Activated T-cell treated with anti-CD3 and anti-CD28 coated beads, Interleukin-2, amount 50 U/mL, for 72 hours (primary cell): ENCODE measurements around the gene CCNQ. TPM values are rescaled to one million over a fixed set of nuclear protein-coding genes. Genes with fewer than 3 reads are reported as not detected.

Experiments
- ATAC-seq, 2 donors: fragments of 150-1000 bp; cut with Tn5 transposase; replicated peaks in 1 of 2; 2 replicates each; pipeline ENCODE4 v1.10.0; 2021; ENCODE audit warnings: moderate library complexity in 2 of 2, mild to moderate bottlenecking in 1 of 2
- DNase-seq, 2 donors: peaks; one replicate each; pipeline ENCODE4 v3.0.0; 2021 to 2022; ENCODE audit warnings: mixed read lengths in 1 of 2
- H3K27ac Mint-ChIP-seq: one replicate; pipeline ENCODE4 v1.8.0; 2022; ENCODE audit warnings: mild to moderate bottlenecking, moderate library complexity, mixed read lengths
- H3K27me3 Mint-ChIP-seq: one replicate; pipeline ENCODE4 v1.8.0; 2022; ENCODE audit warnings: low read depth, mixed read lengths
- H3K36me3 Mint-ChIP-seq, 2 donors: one replicate each; pipeline ENCODE4 v1.8.0; 2022; ENCODE audit warnings: mixed read lengths in 2 of 2, mild to moderate bottlenecking in 1 of 2; ENCODE audit not compliant: insufficient read depth in 2 of 2
- H3K4me1 Mint-ChIP-seq: one replicate; pipeline ENCODE4 v1.8.0; 2022; ENCODE audit warnings: low read depth, mixed read lengths
- H3K4me3 Mint-ChIP-seq, 2 donors: one replicate each; pipeline ENCODE4 v1.8.0; 2022; ENCODE audit warnings: mild to moderate bottlenecking in 2 of 2, mixed read lengths in 2 of 2, moderate library complexity in 2 of 2
- H3K9me3 Mint-ChIP-seq, 2 donors: one replicate each; pipeline ENCODE4 v1.8.0; 2022; ENCODE audit warnings: mixed read lengths in 2 of 2
- total RNA-seq, 2 donors: library from RNA; stranded (reverse); gene quantifications; one replicate each; pipeline ENCODE4 v1.2.3, GENCODE V29; 2022

Gene CCNQ
- total RNA-seq, 2 donors from 2014 or later = 16.8 to 20.3 TPM

DNA sequence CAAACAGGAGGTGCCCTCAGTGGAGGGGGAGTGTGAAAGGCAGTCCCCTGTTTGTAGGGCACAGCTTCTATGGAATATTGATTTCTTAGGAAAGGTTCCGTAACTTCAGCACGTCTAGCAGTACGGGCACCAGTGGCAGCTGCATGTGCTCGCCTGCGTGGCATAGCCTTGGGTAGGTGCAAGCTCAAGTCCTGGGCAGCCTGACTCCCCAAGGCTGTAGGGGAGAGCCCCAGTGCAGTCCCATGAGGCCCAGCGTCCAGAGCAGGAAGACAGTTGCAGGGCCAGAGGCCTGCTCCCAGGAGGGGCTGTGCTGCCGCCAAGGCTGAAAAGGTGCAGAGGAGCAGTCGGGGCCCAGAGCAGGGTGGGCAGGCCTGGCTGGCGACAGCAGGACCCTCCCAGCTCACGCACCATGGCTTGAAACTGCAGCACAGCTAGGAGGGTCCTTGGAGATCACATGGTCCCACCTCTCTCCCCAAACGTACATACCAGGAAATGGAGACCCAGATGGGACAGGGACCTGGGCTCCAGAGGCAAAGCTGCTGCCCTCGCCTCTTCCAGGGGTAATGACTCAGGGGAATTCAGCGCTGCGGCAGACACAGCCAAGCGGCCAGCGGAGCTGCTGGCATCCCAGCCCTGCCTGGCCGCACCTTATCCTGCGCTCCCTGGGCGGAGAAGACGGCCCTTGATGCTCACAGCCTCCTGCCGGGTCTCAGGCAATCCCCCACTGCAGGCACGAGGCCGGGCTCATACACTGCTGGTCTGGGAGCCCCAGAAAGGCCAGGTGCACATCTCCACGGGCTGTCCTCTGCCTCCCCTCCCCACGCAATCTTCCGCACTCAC, 42.0 kb upstream of the CCNQ start:
- H3K9me3 Mint-ChIP-seq = no peaks in the 10 kb centered on the region
- H3K36me3 Mint-ChIP-seq = no peaks in the 10 kb centered on the region
- peaks cover 10% of the 10 kb centered on the region for H3K4me1 Mint-ChIP-seq
- H3K27me3 Mint-ChIP-seq = peaks cover 30% of the 10 kb centered on the region
- H3K27ac Mint-ChIP-seq = no peak overlapping the region
- H3K4me3 Mint-ChIP-seq = no peak overlapping the region
- DNase-seq (no peak), ATAC-seq (no peak)

DNA sequence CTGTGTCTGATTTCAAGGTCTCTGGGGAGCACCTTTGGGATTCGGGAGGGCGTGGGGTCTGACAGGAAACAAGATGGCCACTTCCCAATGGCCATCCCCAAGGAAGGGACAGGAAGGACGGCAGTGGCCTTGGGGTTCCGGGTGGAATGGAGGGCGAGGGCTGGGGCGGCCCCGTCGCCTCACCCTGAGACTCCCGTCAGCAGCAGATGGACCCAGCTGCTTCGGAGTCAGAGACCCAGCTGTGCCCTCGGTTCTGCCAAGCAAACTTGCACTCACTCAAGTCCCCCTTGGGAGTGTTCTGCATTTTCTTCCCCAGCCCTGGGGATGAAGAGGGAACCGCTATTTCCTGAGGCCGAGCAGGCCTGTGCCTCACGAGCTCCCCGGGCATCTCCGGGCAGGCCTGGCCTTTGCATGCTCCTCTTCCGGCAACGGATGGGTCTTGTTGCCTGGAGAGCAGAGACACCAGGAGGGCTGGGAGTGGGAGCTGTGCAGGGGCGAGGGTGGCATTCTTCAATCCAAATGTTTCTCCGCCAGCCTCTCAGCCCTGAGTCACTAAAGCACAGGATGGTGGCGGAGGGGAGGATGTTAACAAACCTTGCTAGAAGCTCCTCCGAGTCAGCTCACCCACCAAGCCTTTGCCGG, 41.2 kb upstream of the CCNQ start:
- Mint-ChIP-seq H3K4me3 (no peak overlapping the region), H3K36me3 (no peaks in the 10 kb centered on the region), H3K4me1 (peaks cover 10% of the 10 kb centered on the region), H3K27me3 (peaks cover 22% of the 10 kb centered on the region), H3K9me3 (no peaks in the 10 kb centered on the region), H3K27ac (no peak overlapping the region)
- no peak for DNase-seq
- ATAC-seq = no peak

- Mint-ChIP-seq H3K4me3 (no peak overlapping the region), H3K36me3 (no peaks in the 10 kb centered on the region), H3K27ac (no peak overlapping the region), H3K9me3 (no peaks in the 10 kb centered on the region), H3K4me1 (peaks cover 10% of the 10 kb centered on the region), H3K27me3 (peaks cover 15% of the 10 kb centered on the region)
- DNase-seq = no peak
- ATAC-seq = no peak
These were observed 40.5 kb upstream of the CCNQ start for GRCh38 chrX:153639177-153640044.

GRCh38 chrX:153638436-153639176, 39.7 kb upstream of the CCNQ start:
- H3K27me3 Mint-ChIP-seq = peaks cover 15% of the 10 kb centered on the region
- no peak for DNase-seq
- no peaks in the 10 kb centered on the region for H3K36me3 Mint-ChIP-seq
- H3K27ac Mint-ChIP-seq = no peak overlapping the region
- H3K4me1 Mint-ChIP-seq = peaks cover 10% of the 10 kb centered on the region
- no peaks in the 10 kb centered on the region for H3K9me3 Mint-ChIP-seq
- no peak overlapping the region for H3K4me3 Mint-ChIP-seq
- ATAC-seq = no peak

DNA sequence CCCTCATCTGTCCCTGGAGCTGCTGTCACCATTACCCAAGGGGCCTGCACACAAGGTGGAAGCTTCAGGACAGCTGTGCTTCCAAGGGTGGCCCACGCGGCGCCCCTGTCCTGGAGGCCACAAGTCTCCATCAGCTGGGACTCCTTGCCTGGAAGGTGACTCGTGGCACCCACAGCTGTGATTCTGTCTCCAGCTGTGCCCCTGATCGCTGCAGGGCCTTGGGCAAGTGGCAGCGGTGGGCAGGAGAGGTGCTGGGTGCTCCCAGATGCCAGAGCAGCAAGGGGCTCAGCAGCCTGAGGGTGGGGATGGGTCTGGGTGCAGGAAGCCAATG, 39.1 kb upstream of the CCNQ start:
- Mint-ChIP-seq H3K4me3 (no peak overlapping the region), H3K36me3 (no peaks in the 10 kb centered on the region), H3K27me3 (peaks cover 12% of the 10 kb centered on the region), H3K4me1 (peaks cover 9% of the 10 kb centered on the region), H3K9me3 (no peaks in the 10 kb centered on the region), H3K27ac (no peak overlapping the region)
- no peak for ATAC-seq
- no peak for DNase-seq

- Mint-ChIP-seq H3K9me3 (no peaks in the 10 kb centered on the region), H3K27me3 (peaks cover 6% of the 10 kb centered on the region), H3K27ac (no peak overlapping the region), H3K4me3 (no peak overlapping the region), H3K36me3 (no peaks in the 10 kb centered on the region), H3K4me1 (peaks cover 4% of the 10 kb centered on the region)
- ATAC-seq (no peak), DNase-seq (no peak)
These were observed 38.4 kb upstream of the CCNQ start for GRCh38 chrX:153637121-153638040.

- H3K27me3 Mint-ChIP-seq = peaks cover 5% of the 10 kb centered on the region
- H3K4me3 Mint-ChIP-seq = no peak overlapping the region
These were observed 37.8 kb upstream of the CCNQ start for GRCh38 chrX:153636716-153637115.

DNA sequence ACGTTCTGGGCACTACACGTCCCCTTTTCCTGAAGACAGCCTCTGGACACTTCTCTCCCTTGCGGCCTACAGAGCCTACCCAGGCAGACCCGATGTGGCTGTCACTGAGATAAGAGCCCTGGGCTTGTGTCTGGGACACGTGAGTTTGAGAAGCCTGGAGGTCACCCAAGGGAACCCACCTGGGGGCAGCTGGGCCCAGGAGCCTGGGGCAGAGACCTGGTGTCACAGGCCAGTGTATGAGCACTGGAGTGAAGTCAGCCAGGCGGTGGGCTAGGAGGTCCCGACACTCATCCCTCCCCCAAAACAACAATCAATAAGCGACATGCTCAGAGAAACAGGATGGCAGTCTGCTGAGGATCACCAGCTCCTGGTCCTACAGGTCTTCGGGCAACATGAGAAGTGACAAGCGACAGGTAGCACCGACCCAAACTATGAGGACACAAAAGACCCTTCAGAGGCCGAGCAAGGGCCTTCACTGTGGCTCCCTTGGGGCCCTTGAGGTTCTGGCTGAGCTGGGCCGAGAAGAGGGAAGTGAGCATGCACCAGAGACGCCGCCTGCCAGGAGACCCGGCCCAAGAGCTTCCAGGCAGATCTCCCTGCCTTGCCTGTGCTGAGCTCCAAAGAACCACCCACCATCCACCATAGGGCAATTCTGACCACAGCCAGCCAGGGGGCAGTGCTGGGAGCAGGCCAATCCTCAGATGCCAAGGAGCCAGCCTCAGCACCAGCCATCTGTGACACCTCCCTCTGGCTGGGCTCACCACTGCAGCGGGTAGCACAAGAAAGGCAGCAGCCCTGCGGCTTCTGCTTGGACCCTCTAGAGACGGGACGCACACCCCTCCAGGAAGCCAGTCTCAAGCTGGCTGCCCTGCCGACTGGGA, 37.1 kb upstream of the CCNQ start:
- H3K27me3 Mint-ChIP-seq = peaks cover 4% of the 10 kb centered on the region
- H3K27ac Mint-ChIP-seq = no peak overlapping the region
- H3K9me3 Mint-ChIP-seq = peaks cover 0 to 2% of the 10 kb centered on the region in 2 donors
- no peak overlapping the region for H3K4me3 Mint-ChIP-seq
- DNase-seq = peak; percentile 20 to 31
- peak; percentile 53 to 64 for ATAC-seq
- H3K36me3 Mint-ChIP-seq = peaks cover 0 to 2% of the 10 kb centered on the region in 2 donors
- no peaks in the 10 kb centered on the region for H3K4me1 Mint-ChIP-seq

More at GRCh38 chrX:153636716-153637115, 37.8 kb upstream of the CCNQ start:
- Mint-ChIP-seq H3K9me3 (no peaks in the 10 kb centered on the region), H3K4me1 (peaks cover 4% of the 10 kb centered on the region), H3K27ac (no peak overlapping the region), H3K36me3 (no peaks in the 10 kb centered on the region)
- ATAC-seq (no peak), DNase-seq (no peak)

DNA sequence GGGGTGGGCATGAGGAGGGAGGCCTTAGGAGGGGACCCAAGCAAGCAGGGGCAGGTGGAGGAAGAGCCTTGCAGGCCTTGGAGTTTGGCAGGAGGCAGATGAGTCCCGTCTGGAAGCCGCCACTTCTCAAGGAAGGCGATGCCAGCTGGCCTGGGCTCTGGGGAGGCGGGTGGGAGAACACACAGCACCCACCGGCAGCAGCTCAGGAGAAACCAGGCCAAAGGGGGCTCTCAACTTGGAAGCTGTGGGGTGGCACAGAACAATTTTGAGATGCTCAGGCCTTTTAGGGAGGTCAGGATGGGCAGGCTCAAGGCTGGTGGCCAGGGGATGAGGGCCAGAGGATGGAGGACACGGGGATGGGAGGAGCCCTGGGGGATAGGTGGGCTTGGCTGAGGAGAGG, 36.4 kb upstream of the CCNQ start:
- H3K27ac Mint-ChIP-seq = no peak overlapping the region
- H3K9me3 Mint-ChIP-seq = peaks cover 0 to 4% of the 10 kb centered on the region in 2 donors
- peaks cover 7% of the 10 kb centered on the region for H3K27me3 Mint-ChIP-seq
- DNase-seq (no peak), ATAC-seq (no peak)
- H3K4me1 Mint-ChIP-seq = no peaks in the 10 kb centered on the region
- H3K36me3 Mint-ChIP-seq = peaks cover 0 to 4% of the 10 kb centered on the region in 2 donors
- no peak overlapping the region for H3K4me3 Mint-ChIP-seq

GRCh38 chrX:153634832-153635231, 35.9 kb upstream of the CCNQ start:
- Mint-ChIP-seq H3K4me1 (no peaks in the 10 kb centered on the region), H3K36me3 (peaks cover 0 to 4% of the 10 kb centered on the region in 2 donors), H3K9me3 (peaks cover 0 to 4% of the 10 kb centered on the region in 2 donors), H3K27me3 (peaks cover 7% of the 10 kb centered on the region), H3K4me3 (no peak overlapping the region), H3K27ac (no peak overlapping the region)
- ATAC-seq = no peak
- no peak for DNase-seq

DNA sequence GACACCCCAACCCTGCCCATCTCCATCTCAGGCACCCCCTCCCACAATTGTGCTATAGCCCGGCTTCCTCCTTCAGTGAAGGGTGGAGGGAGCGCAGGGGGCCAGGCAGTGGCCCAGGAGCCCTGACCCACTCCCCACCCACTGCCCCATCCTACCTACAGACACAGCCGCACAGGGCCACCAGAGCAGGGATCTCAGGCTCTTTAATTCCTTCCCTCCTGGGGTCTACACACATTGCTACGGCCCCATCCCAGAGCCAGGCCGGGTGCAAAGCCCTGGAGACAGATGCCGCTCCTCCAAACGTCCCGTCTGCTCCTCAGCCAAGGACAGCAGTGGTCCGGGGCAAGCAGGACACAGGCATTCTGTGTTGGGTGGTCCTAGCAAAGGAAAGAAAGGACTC, 35.3 kb upstream of the CCNQ start:
- no peak for DNase-seq
- ATAC-seq = no peak
- no peaks in the 10 kb centered on the region for H3K4me1 Mint-ChIP-seq
- peaks cover 0 to 4% of the 10 kb centered on the region in 2 donors for H3K9me3 Mint-ChIP-seq
- H3K36me3 Mint-ChIP-seq = peaks cover 0 to 4% of the 10 kb centered on the region in 2 donors
- H3K4me3 Mint-ChIP-seq = no peak overlapping the region
- no peak overlapping the region for H3K27ac Mint-ChIP-seq
- H3K27me3 Mint-ChIP-seq = peaks cover 7% of the 10 kb centered on the region
